Measurements from ENCODE around the gene KIF1A. TPM values are rescaled to one million over a fixed set of nuclear protein-coding genes. Genes with fewer than 3 reads are reported as not detected.

KIF1A gene
- polyA plus RNA-seq, 4 donors = 7.4 to 11.6 (median 10.6) TPM

DNA sequence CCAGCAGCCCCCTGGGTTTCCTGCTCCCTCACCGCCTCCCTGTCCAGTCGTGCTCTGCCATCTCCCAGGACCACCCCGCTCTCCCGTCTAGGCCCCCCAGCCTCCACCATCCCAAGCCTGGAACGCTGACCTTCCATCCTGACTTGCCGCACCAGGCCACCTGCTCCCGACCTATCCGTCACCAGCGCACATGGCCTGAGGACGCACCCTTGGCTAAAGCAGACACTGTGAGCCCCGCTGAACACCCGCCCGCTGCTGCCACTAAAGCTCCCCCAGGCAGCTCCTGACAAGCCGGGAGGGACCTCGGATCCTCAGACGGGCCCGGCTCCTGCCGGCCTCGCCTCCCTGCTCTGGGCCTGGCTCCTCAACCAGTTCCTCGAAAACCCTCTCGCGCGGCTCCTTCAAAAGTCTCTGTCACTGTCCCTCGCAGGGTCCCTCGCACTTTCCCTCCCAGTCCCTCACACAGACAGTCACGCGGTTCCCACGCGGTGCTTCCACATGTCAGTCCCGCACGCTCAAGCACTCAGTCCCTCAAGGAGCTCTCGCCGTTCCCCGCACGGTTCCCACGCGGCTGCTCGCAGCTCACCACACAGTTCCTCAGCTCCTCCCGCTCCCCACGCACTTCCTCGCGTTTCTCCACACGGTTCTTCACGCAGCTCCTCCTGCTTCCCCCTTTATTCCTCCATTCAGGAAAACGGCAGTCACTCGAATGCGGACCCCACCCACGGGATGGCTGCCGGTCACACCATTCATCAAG lies 42.4 kb downstream of the KIF1A start:
- no peak for DNase-seq (ENCODE audit: low read depth in 4 of 4, low spot score in 3 of 4)

DNA sequence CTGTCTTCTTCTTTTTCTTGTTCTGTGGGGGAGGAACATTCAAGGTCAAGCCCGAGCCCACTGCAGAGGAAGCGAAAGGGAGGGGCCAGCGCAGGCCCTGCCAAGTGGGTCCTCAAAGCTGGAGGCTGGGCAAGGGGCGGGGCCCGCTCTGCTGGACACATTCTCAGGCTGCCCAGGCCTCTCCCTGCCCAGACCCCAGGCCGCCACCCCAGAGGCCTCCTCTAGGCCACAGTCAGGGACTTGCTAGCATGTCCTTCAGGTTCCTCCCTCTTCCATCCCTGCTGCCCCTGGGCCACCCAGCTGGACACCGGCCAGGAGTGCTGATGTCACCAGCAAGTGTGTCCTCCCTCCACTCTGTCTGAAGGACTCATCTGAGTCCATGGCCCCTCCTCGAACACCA lies 44.1 kb downstream of the KIF1A start:
- DNase-seq (ENCODE audit: low read depth in 4 of 4, low spot score in 3 of 4) = no peak

DNA sequence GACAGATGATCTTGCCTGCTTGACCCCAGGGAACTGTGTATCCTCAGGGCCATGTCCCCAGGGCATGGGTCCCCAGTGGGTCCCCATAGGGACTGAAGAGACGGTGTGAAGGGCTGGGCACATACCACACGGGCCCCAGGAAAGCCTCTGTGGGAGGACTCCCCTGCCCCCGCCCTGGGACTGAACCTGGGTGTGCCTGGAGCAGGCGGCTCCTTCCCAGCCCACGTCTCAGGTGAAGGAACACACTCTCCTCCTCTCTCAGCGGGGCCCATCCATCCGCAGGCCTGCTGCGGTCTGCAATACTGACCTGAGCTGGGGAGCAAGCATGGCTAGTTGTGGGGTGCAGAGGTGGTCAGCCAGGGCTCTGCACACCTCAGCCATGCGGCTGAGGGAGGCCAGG lies 45.2 kb downstream of the KIF1A start:
- no peak for DNase-seq (ENCODE audit: low read depth in 4 of 4, low spot score in 3 of 4)

DNA sequence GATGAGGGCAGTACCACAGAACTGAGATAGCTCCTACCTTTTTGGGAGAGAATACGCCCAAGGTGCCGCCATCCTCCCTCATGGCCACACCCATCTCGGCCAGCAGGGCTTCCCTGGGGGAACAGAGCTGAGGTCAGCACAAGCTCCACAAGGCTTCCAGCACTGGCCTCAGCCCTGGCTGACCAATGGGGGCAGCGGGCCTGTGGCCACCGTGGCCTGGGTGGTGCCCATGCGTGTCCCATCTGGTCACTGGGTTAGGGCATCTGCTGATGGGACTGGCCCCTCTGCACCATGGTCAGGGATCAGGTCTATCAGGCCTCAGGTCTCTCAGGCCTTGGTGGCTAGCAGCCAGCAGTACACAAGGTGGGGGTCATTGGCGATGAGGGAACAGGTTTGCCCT lies 50.9 kb downstream of the KIF1A start:
- DNase-seq (ENCODE audit: low read depth in 4 of 4, low spot score in 3 of 4) = no peak

DNA sequence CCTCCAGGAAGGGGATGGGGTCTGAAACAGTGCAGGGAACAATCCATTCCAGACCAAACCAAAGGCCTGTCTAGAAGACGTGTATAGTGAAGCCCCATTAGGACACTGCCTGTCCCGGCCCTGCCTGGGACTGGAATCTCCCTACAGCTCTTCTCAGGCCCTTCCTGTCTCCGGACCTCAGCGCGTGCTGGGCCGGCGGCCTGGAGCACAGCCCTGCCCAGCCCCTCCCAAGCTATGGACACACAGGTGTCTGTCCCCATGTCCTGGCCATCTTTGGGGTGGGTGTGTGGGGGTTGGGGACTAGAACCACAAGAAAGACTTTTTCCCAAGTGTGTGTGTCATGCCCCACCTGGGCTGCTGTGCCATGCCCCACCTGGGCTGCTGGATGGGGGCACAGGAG lies 51.8 kb downstream of the KIF1A start:
- no peak for DNase-seq (ENCODE audit: low read depth in 4 of 4, low spot score in 3 of 4)

DNA sequence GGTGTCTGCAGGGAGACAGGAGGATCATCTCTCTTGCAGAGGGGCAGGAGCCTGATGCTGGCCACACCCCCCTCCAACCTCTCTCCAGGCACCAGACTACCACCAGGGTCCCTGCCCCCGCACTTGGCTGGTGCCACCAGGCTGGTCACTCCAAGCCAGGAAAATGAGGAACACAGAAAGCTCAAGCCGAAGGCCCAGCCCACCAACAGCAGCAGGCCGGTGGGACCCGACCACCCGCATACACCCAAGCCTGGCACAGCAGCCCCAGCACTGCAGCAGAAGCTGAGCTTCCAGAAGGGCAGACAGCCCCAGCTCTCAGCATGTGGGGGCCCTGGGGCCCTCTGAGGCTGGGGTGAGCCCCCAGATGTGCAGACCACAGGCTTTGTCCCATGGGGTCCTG lies 52.7 kb downstream of the KIF1A start:
- DNase-seq (ENCODE audit: low read depth in 4 of 4, low spot score in 3 of 4) = no peak

DNA sequence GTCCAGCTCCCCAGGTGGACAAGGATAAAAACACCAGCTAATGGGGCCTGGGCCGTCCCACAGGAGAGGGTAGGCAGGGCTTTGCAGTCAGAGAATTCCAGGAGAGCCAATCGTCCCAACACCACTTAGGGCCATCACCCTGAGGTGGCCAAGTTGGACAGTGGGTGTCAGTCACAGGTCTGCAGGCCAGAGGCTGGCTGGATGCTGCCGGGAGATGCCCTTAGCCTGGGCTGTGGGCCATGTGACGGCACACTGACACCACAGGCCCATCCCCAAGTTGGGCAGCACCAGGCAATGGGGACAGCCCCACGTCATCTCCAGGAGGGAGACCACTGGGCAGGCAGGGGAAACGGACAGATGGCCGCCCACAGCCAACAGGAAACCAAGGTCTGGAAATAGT lies 53.9 kb downstream of the KIF1A start:
- no peak for DNase-seq (ENCODE audit: low read depth in 4 of 4, low spot score in 3 of 4)

DNA sequence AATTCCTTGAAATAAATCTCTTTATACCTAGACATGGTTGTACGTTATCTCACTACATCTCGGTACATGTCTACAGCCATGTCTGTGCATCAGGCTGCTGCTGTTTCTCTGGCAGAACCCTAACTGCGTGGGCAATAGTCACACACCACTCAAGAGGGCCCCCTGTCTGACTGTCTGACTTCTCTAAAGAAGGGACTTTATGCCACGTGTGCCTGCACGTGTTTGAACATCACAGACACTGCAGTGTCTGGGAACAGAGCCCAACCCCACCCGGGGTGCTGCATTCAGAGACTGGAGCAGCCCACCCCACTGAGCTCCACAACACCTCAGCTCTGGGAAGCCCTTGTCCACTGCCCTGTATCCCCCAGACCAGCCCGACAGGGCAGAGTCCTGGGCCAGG lies 55.0 kb downstream of the KIF1A start:
- no peak for DNase-seq (ENCODE audit: low read depth in 4 of 4, low spot score in 3 of 4)

DNA sequence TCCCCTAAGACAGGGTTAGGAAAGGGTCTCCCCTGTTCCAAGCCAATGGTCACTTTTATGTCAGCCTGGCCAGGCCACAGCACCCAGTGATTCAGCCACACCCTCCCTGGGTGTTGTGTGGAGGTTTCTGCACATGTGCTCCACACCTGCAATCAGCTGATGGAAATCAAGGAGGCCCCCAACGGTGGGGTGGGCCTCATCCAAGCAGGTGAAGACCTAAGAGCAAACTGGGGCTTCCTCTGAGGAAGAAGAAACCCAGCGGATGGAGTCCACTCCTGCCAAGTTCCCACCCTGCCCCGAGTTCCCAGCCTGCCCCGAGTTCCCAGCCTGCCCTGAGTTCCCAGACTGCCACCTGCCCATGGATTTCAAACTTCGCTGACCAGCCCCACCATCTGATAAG lies 55.4 kb downstream of the KIF1A start:
- DNase-seq (ENCODE audit: low read depth in 4 of 4, low spot score in 3 of 4) = no peak

DNA sequence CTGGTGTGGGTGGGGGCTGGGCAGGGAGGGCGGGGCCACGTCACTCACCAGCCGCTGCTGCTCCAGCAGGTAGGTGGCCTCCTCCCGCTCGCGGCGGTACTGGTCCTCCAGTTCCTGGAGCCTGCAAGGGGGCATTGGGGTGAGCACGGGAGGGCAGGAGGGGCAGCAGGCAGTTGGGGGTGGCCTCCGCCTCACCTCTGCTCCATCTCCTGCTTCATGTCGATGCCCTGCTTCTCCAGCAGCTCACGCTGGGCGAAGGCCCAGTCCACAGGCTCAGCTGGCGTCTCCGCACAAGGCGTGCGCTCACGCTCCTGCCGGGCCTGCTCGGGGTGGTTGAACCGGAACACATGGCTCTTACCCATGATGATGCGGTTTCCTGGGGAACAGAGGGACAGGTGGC lies 57.0 kb downstream of the KIF1A start:
- DNase-seq (ENCODE audit: low read depth in 4 of 4, low spot score in 3 of 4) = no peak

DNA sequence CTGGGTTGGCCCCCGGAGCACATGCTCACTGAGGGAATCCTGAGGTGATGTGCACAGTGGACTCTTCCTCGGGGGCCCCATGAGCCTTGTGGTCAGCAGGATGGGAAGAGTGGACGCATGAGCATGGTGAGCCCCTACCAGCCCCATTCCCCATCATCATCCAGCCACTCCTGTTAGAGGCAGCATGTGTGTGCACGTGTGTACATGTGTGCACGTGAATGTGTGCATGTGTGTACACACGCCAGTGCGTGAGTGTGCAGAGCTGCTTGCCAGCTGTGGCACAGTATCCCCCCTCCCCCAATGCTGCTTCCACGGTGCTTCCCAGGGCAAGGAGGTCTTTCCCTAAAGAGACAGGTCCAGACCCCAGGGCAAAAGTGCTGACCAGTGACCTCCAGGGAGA lies 57.8 kb downstream of the KIF1A start:
- no peak for DNase-seq (ENCODE audit: low read depth in 4 of 4, low spot score in 3 of 4)

DNA sequence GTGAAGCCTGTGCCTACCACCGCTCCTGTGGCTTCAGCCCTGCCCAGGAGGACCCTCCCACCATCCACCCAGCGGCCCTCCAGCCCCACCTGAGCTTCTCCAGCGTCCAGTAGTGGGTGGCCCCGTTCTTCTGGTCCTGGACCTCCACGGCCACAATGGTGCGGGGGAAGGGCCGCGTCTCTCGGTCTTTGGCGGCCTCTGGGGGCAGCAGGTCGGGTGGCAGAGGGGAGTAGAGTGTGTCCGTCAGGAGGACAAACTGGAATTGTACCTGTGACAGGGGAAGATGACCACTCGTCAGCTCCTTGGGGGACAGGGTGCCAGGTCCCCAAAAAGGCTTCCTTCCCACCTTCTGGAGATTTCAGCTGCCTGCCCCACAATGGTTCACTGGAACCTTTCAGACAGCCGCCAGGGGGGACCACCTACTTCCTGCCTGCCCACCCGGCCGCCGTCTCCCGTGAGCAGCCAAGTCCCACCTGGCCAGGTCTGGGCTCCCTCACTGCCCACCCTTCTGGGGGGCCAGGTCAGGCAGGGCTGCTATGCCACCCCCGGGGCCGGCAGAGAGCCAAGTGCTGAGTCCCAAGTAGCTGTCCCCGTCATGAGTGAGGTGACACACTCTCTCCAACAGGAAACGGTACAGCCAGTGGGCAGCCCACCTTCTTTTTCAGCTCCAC lies 59.3 kb downstream of the KIF1A start:
- DNase-seq (ENCODE audit: low read depth in 4 of 4, low spot score in 3 of 4) = no peak

DNA sequence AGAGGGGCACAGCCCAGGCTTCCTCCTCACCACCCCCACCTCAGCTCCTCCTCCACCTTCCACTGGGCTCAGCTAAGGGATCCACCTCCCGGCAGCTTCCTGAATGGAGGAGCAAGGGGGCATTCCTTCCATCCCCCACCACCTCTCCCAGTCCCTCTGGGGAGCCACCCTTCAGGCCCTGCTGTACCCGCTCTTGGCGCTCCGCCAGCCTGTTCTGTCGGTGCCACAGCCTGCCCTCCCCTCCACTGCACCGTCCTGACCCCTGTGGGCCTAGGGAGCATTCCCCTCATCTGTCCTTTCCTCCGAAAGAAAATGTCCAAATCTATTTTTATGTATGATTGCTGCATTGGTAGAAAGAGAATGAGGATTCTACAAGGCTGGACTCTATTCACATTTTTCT lies 59.9 kb downstream of the KIF1A start:
- DNase-seq (ENCODE audit: low read depth in 4 of 4, low spot score in 3 of 4) = no peak

DNA sequence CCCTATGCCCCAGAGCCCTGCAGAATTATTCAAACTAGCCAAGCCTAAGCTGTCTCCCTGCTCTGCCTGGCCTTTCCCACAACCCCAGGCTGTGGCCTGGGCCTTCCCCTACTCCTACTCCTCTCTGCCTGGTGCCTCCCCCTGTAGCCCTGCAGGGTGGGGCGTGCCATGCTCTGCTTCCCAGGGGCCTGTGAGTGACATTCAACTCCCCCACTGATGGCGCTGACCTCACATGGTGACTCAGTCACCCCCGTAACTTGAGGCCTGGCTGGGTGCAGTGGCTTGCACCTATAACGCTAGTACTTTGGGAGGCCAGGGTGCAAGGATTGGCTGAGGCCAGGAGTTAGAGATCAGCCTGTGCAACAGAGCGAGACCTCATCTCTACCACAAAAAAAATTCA lies 60.6 kb downstream of the KIF1A start:
- DNase-seq (ENCODE audit: low read depth in 4 of 4, low spot score in 3 of 4) = no peak

DNA sequence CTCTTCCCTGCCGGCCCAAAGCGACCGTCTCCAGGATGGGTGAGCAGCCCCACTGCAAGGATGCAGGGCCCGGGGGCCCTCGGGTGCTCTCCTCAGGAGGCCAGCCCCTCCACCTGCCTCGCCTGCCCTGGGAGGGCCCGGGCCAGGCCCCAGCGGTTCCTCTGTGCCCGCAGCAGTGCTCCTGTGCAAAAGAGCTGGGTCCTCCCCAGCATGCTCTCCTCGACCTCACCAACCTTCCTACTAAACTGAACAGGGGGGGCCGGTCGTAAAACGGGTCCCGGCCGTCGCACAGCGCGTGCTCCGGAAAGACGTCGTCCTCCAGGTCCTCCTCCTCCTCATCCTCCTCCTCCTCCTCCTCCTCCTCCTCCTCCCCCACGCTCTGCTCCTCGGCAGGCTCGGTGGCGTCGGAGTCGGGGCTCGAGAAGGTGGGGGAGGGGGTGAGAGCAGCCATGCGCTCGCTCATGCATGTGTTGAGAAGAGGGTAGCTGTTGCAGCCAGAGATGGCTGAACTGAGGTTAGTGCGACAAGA lies 62.9 kb downstream of the KIF1A start:
- DNase-seq (ENCODE audit: low read depth in 4 of 4, low spot score in 3 of 4) = no peak

DNA sequence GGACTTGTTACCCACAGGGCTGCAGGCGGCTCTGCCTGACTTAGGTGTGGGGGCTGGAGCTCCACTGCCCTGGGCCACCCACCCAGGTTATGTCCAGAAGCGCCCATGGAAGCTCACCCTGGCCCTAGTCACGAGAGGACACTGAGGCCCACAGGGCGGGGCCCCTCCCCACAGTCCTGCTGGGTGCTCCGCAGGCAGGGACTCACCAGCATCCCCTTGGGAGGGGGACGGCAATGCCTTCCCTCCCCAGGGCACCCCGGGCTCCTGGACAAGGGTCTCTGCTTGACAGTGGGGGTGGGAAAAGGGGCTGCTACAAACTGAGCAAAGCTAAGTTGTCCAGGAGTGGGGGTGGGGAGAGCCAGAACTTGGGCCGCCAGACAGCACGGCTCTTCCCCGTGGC lies 67.8 kb downstream of the KIF1A start:
- DNase-seq (ENCODE audit: low read depth in 4 of 4, low spot score in 3 of 4) = no peak

DNA sequence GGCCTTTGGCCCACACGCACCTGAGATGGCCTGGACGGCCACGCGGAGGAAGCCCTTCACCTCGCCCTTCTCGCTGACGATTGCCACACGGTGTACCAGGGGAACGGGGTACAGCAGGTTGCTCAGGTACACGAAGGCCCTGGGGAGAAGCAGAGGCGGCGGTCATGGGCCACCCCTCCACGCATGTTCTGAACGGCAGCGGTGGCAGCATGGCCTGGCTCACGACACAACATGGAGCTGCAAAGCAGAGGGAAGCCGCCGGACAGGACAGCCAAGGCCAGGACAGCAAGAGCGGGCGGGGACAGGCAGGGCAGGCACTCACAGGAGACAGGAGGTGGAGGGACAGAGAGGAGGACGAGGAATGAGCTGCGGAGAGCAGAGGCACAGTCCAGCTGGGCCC lies 69.6 kb downstream of the KIF1A start:
- DNase-seq (ENCODE audit: low read depth in 4 of 4, low spot score in 3 of 4) = no peak

DNA sequence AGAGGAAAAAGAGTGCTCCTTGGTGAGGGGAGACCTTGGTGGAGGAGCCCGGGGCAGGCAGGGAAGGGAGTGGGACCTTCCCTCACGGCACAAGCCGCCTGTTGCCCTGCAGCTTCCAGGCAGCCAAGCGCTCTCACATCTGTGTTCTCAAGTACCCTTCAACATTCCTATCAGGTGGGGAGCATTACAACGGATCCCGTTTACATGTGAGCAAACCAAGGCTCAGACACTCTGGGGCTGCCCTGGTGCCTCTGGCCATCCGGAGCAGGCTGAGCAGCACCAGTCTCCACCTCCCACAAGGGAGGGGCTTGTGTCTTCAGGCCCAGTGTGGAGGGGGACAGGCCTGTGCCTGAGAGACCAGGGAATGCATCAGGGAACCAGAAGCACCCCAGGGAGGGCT lies 70.5 kb downstream of the KIF1A start:
- DNase-seq (ENCODE audit: low read depth in 4 of 4, low spot score in 3 of 4) = no peak

DNA sequence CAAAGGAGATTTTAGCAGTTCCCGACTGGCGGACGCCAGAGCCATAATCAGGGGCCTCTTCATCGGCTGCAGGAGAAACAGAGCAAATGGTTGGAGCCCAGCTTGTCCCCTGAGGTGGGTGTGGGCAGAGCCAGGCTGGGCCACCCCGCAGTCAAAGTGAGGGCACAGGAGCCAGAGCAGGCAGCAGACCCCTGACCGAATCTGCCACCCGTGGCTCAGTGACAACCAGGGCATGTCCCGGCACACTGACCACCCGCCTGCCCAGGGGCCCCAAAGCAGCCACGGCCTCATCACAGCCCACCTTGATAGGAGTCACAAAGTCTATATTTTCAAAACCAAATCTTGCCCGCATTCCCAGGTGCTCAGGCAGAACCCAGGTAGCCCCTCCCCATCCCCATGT lies 72.8 kb downstream of the KIF1A start:
- no peak for DNase-seq (ENCODE audit: low read depth in 4 of 4, low spot score in 3 of 4)

DNA sequence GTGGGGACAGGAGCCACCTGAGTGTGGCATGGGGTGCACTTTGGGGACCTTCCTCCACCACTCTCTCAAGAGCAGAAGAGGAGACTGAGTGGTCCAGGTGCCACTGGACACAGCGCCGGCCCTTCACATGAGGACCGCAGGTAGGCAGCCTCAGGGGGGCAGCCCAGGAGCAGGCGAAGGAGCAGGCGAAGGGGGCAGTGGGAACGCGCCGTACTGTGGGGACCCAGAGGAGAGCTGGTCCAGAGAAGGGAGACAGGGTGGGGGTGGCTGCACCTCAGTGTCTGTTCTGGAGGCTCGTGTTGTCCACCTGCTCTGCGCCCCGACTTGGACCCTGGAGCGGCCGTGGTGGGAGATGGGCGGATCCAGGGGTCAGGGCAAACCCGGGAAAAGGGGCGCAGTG lies 73.3 kb downstream of the KIF1A start:
- DNase-seq (ENCODE audit: low read depth in 4 of 4, low spot score in 3 of 4) = no peak

DNA sequence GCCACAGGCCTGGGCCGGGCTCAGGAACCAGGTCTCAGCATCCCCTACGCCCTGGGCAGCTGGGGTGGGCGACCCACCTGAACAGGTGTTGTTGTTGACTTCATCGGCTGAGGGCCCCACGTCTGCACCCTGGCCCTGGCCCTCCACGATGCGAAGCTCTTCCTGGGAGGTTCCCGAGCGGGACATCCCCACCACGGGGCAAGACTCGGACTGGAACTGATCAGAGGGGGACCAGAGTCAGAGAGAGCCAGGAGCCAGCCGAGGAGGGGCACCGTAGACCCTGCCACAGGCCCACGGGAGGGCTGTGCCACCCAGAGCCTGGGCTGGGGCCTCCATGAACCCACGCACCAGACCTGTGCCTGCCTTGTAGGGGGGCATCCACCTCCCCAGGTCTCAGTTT lies 74.1 kb downstream of the KIF1A start:
- DNase-seq (ENCODE audit: low read depth in 4 of 4, low spot score in 3 of 4) = no peak

DNA sequence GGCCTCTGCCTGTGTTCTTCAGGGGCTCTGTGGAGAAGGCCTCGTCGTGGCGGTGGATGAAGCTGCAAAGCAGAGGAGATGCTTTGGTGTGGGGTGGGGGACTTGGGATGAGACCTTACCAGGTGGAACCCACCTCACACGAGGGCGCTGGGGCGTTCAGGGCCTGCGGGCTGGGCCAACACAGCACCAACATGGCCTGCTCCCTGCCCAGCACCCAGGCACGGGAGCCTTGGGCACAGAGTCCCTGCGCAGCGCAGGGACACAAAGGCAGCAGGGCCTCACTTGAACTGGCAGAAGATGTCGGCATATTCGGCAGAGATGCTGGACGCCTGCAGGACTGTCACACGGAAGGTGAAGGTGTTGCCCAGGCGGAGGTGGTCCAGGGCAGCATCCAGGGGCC lies 74.6 kb downstream of the KIF1A start:
- DNase-seq (ENCODE audit: low read depth in 4 of 4, low spot score in 3 of 4) = no peak
